Liver (tissue), 3 donors: Measurements from ENCODE around the gene PCDHGC4.

Experiments
- GABPA ChIP-seq, 2 donors: IDR thresholded peaks in 1 of 2; conservative IDR thresholded peaks in 1 of 2; 2 replicates each; pipeline ENCODE4 v1.6.1; 2016; ENCODE audit warnings: antibody characterized with exemption in 2 of 2, mild to moderate bottlenecking in 1 of 2, moderate library complexity in 1 of 2
- JUND ChIP-seq, 2 donors: IDR thresholded peaks; 2 replicates each; pipeline ENCODE4 v1.6.1; 2016; ENCODE audit warnings: antibody characterized with exemption in 2 of 2
- TF ChIP-seq, protein P1 (sequence below): fragments of 150-350 bp; IDR thresholded peaks from 2 replicates; pipeline ENCODE4 v1.5.1; 2017; ENCODE audit warnings: improper control_type of control experiment, low read depth, low read length; ENCODE audit not compliant: missing input control
- TF ChIP-seq, protein P2 (sequence below): IDR thresholded peaks from 2 replicates; pipeline ENCODE4 v1.6.1; 2016; ENCODE audit warnings: antibody characterized with exemption
- donor health status: healthy.
- donor health status: healthy.

DNA sequence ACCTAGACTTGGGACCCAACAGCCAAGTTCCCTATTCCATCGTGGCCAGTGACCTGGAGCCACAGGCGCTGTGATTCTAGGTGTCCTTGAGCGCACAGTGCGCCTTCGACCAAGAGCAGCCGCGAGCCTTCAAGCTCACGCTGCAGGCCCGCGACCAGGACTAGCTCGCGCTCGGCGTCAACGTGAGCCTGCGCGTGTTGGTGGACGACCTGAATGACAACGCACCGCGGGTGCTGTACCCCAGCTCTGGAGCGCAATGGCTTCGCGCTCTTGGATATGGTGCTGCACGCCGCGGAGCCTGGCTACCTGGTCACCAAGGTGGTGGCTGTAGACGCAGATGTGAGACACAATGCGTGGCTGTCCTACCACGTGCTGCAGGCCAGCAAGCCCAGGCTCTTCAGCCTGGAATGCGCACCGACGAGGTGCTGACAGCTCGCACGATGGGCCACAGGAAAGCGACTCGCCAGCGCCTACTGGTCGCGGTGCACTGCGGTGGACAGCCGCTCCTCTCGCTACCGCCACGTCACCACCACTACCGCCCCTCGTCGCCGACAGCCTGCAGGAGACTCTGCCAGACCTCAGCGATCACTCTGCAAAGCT lies 43.2 kb upstream of the PCDHGC4 start:
- TF ChIP-seq, protein P1, sequence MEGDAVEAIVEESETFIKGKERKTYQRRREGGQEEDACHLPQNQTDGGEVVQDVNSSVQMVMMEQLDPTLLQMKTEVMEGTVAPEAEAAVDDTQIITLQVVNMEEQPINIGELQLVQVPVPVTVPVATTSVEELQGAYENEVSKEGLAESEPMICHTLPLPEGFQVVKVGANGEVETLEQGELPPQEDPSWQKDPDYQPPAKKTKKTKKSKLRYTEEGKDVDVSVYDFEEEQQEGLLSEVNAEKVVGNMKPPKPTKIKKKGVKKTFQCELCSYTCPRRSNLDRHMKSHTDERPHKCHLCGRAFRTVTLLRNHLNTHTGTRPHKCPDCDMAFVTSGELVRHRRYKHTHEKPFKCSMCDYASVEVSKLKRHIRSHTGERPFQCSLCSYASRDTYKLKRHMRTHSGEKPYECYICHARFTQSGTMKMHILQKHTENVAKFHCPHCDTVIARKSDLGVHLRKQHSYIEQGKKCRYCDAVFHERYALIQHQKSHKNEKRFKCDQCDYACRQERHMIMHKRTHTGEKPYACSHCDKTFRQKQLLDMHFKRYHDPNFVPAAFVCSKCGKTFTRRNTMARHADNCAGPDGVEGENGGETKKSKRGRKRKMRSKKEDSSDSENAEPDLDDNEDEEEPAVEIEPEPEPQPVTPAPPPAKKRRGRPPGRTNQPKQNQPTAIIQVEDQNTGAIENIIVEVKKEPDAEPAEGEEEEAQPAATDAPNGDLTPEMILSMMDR, result no peak
- TF ChIP-seq, protein P2, sequence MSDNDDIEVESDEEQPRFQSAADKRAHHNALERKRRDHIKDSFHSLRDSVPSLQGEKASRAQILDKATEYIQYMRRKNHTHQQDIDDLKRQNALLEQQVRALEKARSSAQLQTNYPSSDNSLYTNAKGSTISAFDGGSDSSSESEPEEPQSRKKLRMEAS, result no peak
- no peak for TF ChIP-seq GABPA (IDR thresholded peaks at IDR 0.05 in 1 of 2, conservative IDR thresholded peaks at IDR 0.05 in 1 of 2)
- no peak for TF ChIP-seq JUND (IDR thresholded peaks at IDR 0.05)
